BE2C (cell line): ENCODE data around the gene ZCCHC2.

Experiments
- DNase-seq: peaks from one replicate; pipeline ENCODE4 v3.0.0-alpha.2; 2020
- H3K27me3 ChIP-seq: fragments of 250-450 bp; sonication (Bioruptor Pico); 2 replicates; pipeline ENCODE4 v1.5.1; 2020; ENCODE audit warnings: mild to moderate bottlenecking
- H3K36me3 ChIP-seq: fragments of 250-450 bp; sonication (Bioruptor Pico); 2 replicates; pipeline ENCODE4 v1.5.1; 2020; ENCODE audit warnings: mild to moderate bottlenecking
- H3K4me1 ChIP-seq: fragments of 250-450 bp; sonication (Bioruptor Pico); 2 replicates; pipeline ENCODE4 v1.5.1; 2020
- H3K4me3 ChIP-seq: 2 replicates; pipeline ENCODE4 v1.5.1; 2011; ENCODE audit warnings: low read depth, low read length
- H3K9me3 ChIP-seq: fragments of 250-450 bp; sonication (Bioruptor Pico); 2 replicates; pipeline ENCODE4 v1.5.1; 2020
- CTCF ChIP-seq: IDR thresholded peaks from 2 replicates; pipeline ENCODE4 v1.5.1; 2012; ENCODE audit warnings: mild to moderate bottlenecking, low read depth, low read length

ZCCHC2 gene

GRCh38 chr18:62577765-62578164 lies 54.9 kb downstream of the ZCCHC2 start:
- DNase-seq = no peak
- Histone ChIP-seq H3K27me3 (no peaks in the 10 kb centered on the region), H3K4me1 (no peaks in the 10 kb centered on the region), H3K9me3 (no peaks in the 10 kb centered on the region), H3K4me3 (no peak overlapping the region), H3K36me3 (no peaks in the 10 kb centered on the region)
- TF ChIP-seq CTCF = no peak

GRCh38 chr18:62578980-62579511 lies 56.2 kb downstream of the ZCCHC2 start:
- no peaks in the 10 kb centered on the region for H3K9me3 ChIP-seq
- H3K27me3 ChIP-seq = no peaks in the 10 kb centered on the region
- no peak for DNase-seq
- H3K36me3 ChIP-seq = no peaks in the 10 kb centered on the region
- H3K4me1 ChIP-seq = 0 out of 2 replicates have a peak, but pooled peaks cover under 1% of the 10 kb centered on the region
- no peak overlapping the region for H3K4me3 ChIP-seq
- TF ChIP-seq CTCF = no peak

GRCh38 chr18:62583376-62583775 lies 60.6 kb downstream of the ZCCHC2 start:
- Histone ChIP-seq H3K27me3 (no peaks in the 10 kb centered on the region), H3K4me1 (0 out of 2 replicates have a peak, but pooled peaks cover 2% of the 10 kb centered on the region), H3K36me3 (no peaks in the 10 kb centered on the region), H3K9me3 (no peaks in the 10 kb centered on the region), H3K4me3 (no peak overlapping the region)
- TF ChIP-seq CTCF = no peak
- no peak for DNase-seq

- Histone ChIP-seq H3K27me3 (no peaks in the 10 kb centered on the region), H3K9me3 (no peaks in the 10 kb centered on the region), H3K36me3 (no peaks in the 10 kb centered on the region), H3K4me1 (0 out of 2 replicates have a peak, but pooled peaks cover 2% of the 10 kb centered on the region), H3K4me3 (no peak overlapping the region)
- DNase-seq = peak; percentile 76
- TF ChIP-seq CTCF = peak; percentile 82
These were observed 61.7 kb downstream of the ZCCHC2 start for GRCh38 chr18:62584241-62585120.

- DNase-seq = no peak
- Histone ChIP-seq H3K27me3 (no peaks in the 10 kb centered on the region), H3K4me1 (0 out of 2 replicates have a peak, but pooled peaks cover 2% of the 10 kb centered on the region), H3K4me3 (no peak overlapping the region), H3K36me3 (no peaks in the 10 kb centered on the region), H3K9me3 (no peaks in the 10 kb centered on the region)
- TF ChIP-seq CTCF = no peak
These were observed 62.7 kb downstream of the ZCCHC2 start for GRCh38 chr18:62585274-62586150.
